NCI-H1105 treated with DMSO at 0.1 percent for 48 hours (cell line): ENCODE data around the gene FAM43A.

ENCODE experiments used
- DNase-seq: peaks from one replicate; lab custom pipeline; 2025; lab: John Stamatoyannopoulos, UW

Gene FAM43A

DNA sequence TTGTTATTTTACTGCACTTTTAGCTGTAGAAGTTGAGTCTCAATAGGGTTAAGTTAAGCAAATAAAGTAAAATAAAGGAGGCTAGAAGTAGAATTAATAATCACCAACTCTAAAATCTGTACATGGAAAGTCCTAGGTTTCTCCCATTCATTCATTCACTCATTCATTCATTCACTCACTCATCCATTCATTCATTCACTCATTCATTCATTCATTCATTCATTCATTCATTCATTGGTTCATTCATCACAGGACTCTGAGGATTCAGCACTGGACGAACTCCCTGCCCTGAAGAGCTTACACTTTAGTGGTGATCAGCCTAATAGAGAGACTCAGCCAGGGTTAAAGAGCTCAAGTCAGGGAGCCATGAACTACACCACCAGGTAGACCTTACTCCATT is 9.2 kb upstream of the FAM43A start:
- DNase-seq, result no peak

DNA sequence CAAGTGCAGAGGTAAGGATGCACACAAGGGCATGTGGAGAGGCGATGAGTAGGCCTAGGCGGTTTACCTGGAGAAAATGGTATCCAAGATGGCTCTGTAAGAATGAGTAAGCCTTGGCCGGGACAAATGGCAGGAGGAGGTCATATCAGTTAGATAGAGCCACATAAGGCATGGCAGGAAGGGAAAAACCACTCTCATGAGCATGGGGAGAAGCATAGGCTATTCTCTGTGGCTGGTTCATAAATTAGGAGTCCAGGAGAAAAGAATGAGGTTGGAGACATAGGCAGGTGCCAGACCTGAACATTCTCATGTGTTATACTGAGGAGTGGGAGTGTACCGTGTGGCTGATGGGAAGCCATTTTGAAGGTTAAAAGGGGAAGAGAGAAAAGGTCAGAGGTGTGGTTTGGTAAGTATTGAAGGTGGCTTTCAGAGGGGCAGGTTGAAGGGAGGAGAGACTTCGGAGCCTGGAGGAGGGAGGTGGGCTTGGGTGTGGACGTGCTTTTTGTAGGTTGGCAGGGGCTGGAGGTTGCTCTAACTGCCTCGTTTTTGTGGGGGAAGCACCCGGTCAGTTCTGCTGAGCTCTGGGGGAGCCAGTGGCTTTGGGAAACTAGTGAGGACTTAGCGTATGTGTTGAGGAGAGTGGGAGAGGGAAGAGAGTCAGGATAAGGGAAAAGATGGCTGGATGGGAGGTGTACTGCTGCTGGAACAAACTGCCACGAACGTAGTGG is 4.6 kb upstream of the FAM43A start:
- no peak for DNase-seq

DNA sequence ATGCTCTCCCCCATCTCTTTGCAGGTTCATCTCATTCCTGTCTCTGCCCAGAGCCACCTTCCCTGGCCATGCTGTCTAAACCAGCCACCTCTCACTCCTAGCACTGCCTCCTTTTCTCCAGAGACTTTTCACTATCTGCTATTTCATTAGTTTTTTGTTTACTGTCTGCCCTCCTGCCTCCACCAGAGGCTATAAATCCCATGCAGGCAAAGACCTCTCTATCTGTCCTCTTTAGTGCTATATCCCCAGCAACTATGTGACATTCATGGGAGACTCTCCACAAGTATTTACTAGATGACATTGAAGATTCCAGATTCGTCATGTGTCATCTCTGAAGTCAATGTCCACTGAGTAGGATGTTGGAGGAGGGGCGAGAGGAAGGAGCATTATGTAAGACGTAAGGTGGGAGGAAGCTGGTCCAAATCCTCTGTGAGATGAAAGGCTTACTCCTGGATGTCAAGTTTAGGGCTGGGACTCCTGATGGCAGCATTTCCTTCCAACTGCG is 3.4 kb upstream of the FAM43A start:
- DNase-seq, result no peak

DNA sequence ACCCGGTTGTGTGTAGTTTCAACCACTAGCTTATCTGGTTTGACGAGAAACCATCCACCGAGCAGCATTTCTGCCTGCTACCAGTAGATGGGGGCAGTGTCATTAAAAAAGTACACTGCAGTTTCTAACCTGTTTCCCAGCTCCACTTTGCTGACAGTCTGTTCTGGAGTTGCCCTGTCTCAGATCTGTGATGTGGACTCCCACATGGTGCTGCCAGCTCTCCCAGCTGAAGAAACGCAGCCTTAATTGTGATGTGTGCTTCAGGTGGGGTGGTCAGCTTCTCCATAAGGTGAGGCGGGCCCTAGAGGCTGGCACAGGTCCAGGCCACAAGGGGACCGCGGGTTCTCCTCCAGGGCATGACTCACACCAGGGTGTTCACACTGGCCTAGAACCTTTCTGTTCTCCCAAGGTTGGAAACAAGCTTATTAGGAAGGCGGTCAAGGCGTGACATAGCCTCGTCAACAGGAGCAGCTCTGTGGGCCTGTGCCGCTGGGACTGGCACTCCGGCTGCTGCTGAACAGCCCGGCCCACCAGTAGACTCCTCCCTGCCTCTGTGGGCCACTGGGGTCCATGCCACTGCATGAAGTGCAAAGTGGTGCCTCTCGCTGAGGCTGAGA is 2.9 kb upstream of the FAM43A start:
- DNase-seq, result peak; percentile 89

DNA sequence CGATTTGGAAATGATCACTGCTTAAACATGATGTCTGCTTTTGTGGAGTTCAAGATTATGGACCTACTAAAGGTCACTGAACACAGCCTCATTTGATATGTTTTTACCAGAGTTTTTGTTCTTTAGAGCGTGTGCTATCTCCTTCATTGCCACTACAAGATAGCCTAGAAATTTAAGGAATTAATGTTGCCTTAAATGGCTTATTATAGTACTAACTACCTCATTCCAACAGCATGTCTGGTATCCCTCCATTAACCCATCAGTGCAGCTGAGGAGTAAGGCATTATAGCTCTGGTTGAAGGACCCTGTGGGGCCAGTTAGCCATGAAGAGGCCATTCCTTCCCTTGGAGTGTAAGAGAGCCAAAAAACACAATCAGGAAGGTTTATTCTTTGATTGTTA is 2.3 kb upstream of the FAM43A start:
- DNase-seq, result no peak

DNA sequence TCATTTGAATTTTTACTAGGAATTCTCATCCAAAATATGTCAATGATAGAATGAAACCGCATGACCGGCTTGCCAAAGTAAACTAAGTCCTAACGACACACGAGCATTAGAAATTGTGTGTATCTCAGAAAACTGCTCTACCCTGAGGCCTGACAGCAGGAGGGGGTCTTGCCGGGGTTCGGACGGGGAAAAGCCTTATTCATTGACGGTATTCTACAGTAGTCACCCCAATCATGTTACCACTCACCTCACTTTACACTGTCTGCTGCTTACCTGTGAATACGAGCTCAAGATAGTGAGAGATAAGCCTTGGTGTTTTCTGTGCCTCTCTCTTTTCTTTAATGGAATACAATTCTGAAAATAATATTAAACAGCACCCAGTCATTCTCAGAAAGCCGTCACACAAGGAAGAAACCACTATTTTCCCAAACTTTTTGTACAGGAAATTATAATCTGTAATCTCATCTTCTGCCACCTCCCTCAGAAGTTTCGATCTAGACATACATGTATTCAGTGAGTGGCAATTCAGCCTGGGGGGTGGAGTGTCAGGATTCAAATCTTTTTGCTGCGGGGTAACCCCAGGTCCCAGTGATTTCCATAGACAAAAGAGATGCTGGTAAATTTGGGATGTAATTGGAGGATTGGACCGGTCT is 492 bp upstream of the FAM43A start:
- no peak for DNase-seq

DNA sequence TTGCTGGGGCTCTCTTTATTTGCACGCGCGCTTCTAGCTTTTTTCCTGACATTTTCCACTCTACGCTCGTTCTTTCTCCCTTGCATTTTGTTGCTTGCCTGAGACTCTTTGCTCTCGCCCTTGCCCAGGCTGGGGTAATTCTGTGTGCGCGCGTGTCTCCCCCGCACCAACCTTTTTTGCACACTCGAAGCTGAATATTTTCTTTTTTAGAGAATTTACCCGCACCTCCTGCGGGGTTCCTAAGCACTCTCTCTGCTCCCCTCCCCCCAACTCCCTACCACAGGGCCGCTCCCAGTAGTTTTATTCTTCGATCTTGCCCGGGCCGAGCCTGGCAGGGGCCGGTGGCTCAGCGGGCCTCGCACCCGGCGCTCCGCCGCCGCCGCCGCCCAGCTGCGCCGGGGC is 732 bp downstream of the FAM43A start:
- DNase-seq, result peak; percentile 43

DNA sequence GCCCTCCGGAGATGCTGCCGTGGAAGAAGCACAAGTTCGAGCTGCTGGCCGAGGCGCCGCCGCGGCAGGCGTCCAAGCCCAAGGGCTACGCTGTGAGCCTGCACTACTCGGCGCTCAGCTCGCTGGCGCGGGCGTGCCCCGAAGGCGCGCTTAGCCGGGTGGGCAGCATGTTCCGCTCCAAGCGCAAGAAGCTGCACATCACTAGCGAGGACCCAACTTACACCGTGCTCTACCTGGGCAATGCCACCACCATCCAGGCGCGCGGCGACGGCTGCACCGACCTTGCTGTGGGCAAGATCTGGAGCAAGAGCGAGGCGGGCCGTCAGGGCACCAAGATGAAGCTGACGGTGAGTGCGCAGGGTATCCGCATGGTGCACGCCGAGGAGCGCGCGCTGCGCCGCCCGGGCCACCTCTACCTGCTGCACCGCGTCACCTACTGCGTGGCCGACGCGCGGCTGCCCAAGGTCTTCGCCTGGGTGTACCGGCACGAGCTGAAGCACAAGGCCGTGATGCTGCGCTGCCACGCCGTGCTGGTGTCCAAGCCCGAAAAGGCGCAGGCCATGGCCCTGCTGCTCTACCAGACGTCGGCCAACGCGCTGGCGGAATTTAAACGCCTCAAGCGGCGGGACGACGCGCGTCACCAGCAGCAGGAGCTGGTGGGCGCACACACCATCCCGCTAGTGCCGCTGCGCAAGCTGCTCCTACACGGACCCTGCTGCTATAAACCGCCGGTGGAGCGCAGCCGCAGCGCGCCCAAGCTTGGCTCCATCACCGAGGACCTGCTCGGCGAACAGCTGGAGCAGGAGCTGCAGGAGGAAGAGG is 1.3 kb downstream of the FAM43A start:
- DNase-seq, result no peak

DNA sequence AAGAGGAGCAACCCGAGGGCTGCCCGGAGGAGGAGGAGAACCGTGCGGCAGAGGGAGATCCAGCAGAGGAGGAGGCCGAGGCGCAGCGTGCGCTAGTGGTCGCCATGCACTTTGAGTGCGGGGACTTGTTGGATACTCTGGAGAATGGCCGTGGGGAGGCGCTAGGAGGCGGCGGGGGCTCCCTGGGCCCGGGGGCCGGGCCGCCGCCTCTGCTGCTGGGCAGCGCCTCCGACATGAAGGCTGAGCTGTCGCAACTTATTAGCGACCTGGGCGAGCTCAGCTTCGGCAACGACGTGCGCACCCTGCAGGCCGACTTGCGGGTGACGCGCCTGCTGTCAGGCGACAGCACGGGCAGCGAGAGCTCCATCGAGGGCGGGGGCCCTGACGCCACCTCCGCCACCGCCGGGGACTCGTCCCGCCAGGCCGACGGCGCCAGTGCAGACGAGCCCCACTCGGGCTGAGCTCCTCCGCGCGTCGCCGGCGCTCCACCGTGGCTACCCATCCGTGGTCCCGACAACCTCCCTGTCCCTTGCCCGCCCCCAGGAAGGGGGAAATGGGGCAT is 2.0 kb downstream of the FAM43A start:
- no peak for DNase-seq

DNA sequence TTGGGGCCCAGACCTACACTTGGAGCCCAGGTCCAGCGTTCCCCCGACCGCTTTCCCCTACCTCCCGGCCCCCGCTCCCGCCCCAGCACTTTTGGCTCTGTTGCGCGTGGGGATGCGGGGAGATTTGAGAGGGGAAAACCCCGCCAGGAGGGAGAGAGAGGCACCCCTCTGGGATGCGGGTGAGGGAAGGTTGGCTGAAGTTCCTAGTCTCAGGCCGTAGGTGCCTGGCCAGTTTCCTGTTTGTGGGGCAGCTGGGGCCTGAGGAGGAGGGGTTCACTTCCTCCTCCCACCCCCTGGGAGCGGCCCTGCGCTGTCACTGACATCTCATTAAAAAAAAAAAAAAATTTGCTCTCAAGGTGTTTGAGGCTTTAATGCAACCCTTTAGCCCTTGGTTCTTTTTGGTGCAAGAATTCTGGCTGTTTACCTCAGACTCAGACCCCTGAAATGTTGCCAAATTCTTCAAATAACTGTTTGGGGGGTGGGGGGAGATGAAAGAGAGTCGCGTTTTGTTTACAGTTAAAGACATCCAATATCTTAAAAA is 2.6 kb downstream of the FAM43A start:
- DNase-seq, result no peak

DNA sequence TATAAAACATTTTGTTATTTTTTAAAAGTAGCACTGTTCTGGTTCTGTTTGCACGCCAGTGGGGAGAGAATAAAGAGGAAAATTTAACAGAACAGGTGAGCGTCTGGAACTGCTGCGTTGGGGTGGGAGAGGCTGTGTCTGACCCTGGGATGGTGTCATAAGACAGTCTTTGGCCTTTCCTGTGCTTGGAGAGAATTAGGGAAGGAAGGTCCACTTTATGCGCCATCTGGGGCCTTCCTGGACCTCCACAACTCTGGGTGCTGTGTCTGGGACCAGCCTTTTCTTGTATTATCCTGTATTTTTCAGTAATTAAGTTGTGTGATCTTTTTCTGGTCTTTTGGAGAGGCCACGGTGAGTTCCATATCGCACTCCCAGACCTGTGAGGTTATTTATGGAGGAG is 3.3 kb downstream of the FAM43A start:
- no peak for DNase-seq

DNA sequence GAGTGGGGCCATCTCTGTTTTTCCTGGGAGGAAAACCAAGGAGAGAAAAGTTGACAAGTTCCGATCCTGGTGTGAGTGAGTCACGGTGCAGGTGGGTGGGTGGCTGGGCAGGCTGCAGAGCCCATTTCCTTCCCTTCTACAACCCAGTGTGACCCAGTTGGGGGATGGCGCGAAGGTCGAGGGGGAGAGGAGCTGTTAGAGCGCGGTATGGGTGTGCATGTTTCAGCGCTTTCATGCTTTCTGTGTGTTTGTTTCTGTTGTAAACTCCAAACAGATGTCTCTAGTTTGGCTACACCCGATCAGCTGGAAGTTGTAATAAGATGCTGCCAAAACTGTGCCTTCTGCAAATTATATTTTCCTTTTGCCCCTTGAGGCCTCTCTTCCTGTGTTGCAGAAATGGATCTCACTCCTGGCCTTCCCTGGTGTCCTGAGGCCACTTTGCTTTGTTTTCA is 3.8 kb downstream of the FAM43A start:
- no peak for DNase-seq

DNA sequence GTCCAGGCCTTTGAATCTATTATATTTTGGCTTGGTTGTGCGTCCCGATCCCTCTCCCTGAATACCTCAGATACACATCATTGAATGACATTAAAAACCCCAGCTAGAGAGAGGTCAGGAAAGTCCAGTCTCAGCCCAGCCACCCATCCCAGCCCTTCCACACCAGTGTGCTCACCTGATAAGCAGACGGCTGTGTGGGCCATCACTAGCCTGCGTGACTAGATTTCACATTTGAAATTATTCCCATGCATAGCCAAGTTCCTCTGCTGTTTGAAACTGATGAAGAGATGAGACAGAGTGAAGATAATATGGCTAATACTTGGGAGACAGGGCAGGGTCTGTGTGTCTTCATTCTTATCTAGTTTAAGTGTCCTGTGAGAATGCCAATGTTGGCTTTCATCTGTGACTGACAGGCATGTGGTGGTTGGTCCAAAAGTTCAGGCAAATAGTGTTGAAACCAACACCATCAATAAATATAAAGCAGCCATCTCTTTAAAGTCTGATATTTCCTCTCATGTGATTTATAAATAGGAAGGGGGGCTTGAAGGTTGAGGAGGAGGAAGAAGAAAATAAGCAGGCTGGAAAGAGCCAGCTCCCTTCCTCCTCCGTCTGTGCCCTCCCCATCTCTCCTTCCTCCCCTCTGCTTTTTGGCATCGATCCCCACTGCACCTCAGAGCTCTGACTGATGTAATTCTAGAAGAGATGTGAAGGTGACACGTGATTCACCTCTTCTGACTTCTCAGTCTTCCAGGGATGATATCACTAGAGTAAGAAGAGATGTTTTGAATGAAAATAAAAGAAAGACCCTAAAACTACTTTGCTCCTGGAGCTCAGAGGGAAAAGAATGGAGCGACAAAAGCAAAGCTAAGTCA is 5.1 kb downstream of the FAM43A start:
- DNase-seq, result peak; percentile 28

DNA sequence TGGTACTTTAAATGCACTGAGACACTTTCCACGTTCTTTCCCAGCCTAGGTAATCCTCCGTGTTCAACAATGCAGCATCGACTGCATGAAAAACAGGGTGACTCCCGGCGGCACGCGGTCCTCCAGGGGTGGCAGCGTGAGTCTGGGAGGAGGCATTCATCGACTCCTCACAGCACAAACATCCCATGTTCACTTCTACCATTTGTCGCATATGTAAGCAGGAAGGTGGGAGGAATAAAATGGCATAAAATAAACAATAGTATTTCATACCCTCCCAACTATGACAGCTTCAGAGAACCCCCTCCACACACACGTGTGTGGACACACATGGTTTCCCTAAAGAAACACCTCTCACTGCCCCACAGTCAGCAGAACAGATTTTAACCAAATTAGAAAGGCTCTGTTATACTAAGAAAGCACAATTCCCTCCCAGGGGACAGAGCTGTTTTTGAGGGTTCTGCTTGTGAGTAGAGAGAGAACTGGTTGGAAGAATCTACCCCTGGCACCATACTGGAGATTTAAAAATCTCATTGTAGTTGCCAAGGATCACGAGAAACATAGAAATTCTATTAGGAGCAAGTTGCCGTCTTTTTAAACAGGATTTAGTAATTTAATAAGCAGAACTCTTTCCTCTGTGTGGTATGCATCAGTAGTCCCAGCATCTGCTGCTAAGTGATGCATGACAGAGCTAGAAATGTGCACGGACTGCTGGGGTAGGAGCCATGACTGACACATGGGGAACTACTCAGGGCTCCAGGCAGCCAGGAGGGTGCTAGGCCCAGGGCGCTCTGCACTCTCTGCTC is 6.0 kb downstream of the FAM43A start:
- DNase-seq, result peak; percentile 9

DNA sequence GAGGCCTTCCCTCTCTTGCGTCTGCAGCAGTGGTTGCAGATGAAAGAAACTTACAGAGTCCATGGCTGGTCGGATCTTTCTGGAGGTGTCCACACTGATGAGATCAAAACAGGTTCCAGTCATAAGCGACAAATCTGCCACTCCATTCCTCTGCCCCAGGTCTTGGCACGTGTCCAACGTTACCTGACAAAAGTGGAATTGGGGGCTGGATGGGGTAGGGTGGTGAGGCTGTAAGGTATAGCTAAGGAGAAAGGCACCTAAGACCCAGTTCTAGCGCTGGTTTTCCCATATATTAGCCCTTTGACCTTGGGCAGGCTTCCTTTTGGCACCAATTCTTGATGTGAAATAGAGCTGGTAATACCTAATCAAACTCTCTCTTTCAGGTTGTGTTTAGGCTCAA is 11.0 kb downstream of the FAM43A start:
- DNase-seq, result no peak

DNA sequence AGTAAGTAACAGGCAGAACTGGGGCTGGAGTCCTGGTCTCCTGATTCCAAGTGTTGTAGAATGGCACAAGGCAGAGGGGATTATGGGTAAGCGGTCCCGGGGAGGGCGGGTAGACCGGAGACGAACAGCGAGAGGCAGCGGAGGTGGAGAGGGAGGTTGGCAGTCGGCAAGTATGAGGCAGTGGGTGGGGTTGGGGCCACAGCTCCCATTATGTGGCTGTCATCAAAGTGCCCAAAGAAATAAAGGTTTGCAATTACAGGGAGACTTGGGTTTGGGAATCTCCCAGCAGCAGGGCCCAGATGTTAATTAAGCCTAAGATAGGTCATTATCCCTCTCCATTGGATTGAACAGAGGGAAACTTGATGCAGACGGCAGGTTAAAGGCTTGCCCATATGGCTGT is 16.9 kb downstream of the FAM43A start:
- DNase-seq, result no peak

DNA sequence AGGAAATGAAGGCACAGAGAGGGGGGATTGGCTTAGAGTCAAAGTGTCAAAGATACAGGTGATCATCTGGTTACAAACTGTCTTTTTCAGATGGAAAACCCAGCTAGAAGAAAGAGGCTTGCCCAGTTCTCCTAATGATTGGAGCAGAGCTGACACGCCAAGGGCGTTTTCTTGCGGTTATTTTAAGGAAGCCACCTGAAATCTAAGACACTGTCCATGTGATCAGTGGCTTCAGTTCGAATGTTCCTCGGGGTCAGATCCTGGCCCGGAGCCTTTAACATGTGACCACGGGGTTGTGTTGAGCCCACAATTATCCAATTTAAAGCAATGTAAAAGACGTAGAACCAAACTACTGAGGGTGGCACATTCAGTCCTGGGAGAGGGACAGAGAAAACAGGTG is 19.5 kb downstream of the FAM43A start:
- DNase-seq, result no peak

DNA sequence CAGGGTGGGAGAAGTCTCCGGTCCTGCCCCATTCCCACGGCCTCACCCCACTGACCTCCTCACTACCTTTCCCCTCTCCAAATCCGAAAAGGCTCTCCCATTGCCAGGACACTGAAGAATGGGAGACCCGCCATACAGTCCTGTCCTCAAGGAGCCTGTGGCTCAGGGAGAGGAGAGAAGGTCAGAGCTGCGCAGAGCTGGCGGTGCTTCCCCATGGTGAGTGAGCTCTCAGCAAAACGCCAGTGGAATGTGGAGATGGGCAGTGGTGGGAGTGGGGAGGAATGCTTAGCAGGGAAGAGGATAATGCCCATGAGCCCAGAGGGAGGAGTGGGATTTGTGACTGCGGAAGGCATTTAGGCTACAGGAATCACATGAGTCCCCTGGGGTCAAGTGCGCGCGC is 20.1 kb downstream of the FAM43A start:
- no peak for DNase-seq

DNA sequence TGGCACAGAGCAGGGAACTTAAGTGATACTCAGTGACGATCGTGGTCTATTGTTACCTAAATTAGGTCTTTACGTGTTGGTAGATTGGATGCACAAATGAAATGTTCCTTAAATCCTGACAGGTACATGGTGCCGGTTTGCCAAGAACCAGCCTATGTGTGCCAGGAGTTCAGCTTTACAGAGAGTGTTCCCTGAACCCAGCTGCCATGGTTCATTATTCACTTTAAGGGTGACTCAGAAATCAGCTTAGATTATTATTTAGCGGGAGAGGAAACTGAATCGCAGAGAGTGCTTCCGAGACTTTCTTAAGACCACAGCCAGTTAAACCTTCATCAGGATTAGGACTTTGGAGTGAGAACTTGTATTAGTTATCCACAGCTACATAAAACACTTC is 21.5 kb downstream of the FAM43A start:
- no peak for DNase-seq

DNA sequence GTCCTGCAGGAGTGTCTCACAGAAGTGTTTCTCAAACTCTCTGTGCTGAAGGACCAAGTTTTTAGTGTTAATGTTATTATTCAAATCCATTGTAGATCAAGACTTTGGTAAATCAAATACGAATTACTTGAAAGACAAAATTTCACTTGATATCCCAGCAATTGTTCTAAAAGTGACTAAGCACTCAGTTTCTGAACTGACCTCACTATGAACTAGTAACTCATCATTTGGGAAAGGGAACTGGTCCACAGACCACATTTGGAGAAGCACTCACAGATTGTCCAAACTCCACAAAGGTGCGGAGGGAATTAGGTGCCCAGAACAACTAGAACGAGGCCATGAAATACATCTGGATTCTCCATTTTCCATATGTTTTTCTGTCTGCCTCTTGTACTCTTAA is 25.6 kb downstream of the FAM43A start:
- DNase-seq, result no peak
